Occipital lobe (tissue), 2 donors: ENCODE results near the gene CHN2. TPM values are rescaled to one million over a fixed set of nuclear protein-coding genes. Genes with fewer than 3 reads are reported as not detected.

Source experiments
- DNase-seq: peaks from one replicate; lab custom pipeline; 2025; lab: John Stamatoyannopoulos, UW
- total RNA-seq: library from RNA; depleted of rRNA; stranded (reverse); fragments of >200 nt; gene quantifications from one replicate; pipeline ENCODE4 v1.2.3, GENCODE V29; 2014

Gene CHN2
- 76.3 TPM for total RNA-seq

- no peak for DNase-seq
These were observed at the start of gene CHN2 for GRCh38 chr7:29194594-29195427. CHN2 (plus strand) TSS chr7:29194775.

- no peak for DNase-seq
These were observed 49.0 kb upstream of the CHN2 start for GRCh38 chr7:29145553-29146056.

- peak; percentile 7 for DNase-seq
These were observed 48.4 kb upstream of the CHN2 start, which contains the start of gene CPVL for GRCh38 chr7:29146057-29146706. CPVL (minus strand) TSS chr7:29146537; CDS start chr7:29121061, 25,476 bp downstream.

- no peak for DNase-seq
These were observed 47.5 kb upstream of the CHN2 start for GRCh38 chr7:29146888-29147609.

DNA sequence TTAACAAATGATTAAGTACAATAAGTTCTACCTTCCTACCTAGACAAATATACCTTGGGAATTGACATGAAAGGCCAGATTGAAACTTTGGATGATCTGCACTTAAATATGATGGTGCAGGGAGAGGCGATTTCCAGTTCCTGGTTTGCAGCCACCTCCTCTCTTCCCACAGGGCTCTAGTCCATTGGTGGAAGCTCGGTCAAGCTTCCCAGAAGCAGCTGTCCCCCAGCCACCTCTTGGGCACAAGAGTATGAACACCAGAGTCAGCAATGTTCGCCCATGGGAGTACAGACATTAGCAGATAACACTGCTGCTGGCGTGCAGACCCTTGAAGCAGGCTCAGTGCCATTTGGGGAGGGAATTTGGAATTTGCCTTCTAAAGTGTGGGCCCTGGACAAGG lies 46.8 kb upstream of the CHN2 start:
- no peak for DNase-seq

DNA sequence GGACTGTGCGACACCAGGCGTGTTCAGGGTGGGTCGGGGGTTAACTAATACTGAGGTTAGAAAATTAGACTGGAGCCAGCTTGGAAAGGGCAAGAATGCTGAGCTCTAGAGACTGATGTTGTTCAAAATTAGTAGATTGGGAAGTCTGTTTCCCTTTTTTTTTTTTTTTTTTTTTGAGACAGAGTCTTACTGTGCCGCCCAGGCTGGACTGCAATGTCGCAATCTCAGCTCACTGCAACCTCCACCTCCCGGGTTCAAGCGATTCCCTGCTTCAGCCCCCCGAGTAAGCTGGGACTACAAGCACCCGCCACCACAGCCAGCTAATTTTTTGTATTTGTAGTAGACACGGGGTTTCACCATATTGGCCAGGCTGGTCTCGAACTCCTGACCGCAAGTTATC lies 45.5 kb upstream of the CHN2 start:
- DNase-seq = no peak

DNA sequence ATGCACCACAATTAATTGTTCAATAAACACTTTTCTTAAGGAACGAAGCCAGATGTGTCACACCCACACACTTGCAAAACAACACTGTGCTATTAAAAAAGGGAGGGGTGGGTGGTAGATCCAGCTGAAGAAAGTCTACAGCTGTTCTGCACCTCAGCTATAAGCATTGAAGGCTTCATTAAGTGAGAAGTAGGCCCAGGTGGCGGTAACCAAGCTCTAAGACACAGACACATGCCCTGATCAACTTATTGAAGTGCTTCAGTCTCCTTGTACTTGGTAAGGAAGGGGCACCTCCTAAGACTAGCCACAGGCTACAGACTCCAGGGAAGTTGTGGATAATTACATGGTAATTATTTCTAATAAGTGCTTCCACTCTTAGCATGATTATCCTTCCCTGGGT lies 43.7 kb upstream of the CHN2 start:
- no peak for DNase-seq

DNA sequence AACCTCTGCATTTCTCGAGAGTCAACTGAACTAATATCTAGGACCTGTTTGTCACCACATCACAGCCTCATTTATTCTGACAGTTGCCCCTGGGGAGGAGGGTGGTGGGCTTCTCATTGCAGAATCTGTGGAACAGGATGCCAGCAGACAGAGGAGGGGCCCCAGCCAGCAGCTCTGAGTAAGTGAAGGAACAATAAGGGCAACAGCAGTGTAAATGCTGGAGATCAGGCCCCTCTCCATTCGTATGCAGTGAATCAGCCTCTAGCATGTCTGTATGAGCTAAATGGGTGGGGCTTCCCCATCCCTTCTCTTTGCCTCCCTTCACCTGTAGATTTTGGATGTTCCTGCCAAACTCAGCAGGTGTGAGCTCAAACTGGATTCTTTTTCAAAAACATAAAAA lies 40.5 kb upstream of the CHN2 start:
- DNase-seq = no peak

DNA sequence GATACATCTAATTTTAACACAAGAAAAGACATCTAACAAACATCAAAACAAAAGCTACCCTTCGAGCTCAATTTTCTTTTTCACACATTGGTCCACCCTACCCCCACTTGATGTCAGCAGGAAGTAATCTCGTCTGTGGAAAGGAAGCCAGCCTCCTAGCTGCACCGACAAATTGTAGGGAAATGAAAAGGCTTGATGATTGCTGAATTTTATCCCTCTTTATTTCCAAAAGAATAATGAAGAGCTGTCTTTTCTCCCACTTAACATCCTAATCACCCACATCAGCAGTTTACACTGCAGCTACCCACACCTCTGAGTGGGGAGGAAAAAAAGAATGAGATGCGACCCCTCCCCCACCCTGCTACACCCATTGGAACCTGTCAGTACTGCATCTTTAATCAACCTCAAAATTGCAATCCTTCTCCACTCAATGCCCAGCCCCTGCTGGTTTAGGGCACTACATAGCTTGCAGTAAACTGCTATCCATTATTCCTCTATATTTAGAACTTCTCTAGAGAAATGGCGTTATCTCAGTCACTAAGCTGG lies 37.6 kb upstream of the CHN2 start:
- DNase-seq = no peak

DNA sequence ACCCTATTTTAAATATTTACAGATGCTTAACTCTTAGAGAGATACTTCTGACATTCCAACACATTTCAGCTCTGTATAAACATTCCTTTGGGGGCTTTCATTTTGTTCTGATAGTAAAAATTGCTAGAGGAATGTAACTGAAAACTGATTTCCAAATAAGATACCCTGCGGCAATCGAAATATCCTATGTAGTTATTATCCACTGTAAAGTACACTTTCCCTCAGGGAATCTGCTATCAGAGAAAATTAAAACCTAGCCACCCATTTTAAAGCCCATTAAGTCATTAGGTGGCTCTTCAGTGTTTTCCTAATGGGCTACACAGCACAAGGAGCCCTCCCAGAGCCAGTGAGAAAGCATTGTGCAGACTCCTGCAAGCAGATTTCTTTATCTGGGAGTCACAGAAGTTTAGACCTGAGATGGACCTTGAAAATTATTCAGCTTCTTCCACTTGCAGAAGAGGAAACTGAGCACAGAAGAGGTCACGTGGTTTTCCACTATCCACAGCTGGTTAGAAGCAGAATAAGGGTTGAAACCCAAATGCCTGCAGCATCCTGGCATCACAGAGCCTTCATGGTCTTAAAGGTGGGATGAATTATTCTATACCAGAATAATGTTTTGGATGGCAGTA lies 35.7 kb upstream of the CHN2 start:
- no peak for DNase-seq

DNA sequence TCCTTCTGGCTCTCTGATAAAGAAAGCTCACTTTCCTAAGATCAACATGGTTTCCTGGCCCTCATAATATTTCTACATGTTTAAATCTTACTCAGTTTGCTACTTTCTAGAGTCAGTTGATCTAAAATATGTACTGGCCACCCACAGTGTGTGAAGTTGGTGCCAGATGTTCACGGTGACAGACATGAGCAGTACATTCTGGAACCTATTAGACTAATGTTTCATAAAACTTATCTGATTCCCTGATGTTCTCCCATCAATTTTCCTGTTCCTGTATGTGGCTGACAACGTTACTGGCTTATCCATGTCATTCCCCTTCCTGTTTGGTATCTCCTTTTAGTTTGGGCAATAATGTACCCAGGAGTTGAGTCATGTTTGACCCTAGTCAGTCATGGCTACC lies 34.5 kb upstream of the CHN2 start:
- DNase-seq = no peak

DNA sequence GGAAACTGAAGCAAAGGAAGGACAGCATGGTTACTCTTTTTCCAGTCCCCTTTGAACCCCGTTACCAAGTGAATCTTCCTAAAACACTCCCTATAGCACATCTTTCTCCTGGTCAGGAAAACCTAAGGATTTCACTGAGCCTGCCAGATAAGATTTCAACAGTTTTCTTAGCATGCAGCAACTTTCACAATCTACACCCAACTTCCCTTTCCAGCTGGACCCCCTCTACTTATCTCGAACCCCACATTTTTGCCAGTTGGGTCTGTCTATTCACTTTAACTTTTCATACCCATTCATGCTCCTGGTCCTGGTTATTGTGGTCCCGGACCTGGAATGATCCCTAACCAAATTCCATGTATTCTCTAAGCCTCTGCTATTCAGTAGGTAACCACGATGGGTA lies 33.3 kb upstream of the CHN2 start:
- DNase-seq = no peak

- no peak for DNase-seq
These were observed 32.0 kb upstream of the CHN2 start for GRCh38 chr7:29162577-29162976.

DNA sequence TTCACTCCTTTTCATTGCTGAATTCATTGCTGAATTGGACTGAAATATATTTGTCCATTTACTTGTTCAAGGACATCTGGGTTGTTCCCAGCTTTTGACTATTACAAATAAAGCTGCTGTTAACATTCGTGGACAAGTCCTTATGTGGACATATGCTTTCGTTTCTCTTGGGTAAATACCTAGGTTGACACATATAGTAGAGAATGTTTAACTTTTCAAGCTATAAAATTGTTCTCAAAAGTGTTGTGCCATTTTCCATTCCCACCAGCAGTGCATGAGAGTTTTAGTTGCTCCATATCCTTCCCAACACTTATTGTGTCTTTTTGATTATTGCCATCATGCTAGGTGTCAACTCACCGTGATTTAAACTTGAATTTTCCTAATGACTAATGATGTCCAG lies 30.7 kb upstream of the CHN2 start:
- DNase-seq = no peak

DNA sequence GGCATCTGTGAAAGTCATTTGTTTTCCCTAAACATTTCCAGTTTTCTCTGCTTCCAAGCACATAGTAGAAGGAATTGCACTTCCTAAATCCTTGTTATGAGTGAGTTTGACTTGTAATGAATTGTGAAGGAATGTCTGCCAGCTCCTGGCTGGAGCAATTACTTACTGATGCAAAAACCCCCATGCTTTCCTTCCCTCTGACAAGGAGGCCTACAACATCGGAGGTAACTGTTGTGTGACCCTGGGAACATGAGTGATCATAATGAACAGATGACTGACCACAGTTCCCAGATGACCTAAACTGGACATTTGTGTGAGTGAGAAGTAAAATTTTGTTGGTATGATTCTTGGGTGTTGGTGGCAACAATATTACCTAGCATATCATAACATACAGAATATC lies 26.9 kb upstream of the CHN2 start:
- no peak for DNase-seq

- DNase-seq = no peak
These were observed 23.8 kb upstream of the CHN2 start for GRCh38 chr7:29170781-29171180.

GRCh38 chr7:29173458-29173857 lies 21.1 kb upstream of the CHN2 start:
- no peak for DNase-seq

DNA sequence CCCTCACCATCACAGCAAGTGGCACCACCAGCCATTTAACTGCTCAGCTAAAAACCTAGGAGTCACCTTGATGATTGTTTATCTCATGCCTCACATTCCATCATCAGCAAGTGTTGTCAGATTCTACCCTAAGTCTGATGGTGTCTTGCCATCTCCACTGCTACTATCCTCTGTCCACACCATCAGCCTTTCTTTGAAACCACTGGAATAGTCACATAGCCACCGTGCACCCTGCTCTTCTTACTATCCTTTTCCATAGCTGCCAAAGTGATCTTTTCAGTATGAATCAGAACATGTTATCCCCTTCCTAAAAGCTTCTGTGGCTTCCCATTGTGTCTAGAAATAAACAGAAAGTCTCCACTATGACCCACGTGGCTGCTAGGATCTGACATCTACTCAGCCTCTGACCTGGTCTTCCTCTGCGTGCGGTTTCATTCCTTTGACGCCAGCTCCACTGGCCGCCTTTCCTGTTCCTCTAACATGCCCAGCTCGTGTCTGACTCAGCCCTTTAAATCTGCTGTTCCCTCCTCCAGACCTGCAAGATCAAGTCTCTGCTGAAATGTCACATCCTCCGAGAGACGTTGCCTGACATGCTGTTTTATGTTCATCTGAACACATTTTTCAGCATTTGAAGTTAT lies 16.5 kb upstream of the CHN2 start:
- peak; percentile 10 for DNase-seq

GRCh38 chr7:29179115-29179514 lies 15.5 kb upstream of the CHN2 start:
- DNase-seq = no peak

GRCh38 chr7:29184599-29184998 lies 10.0 kb upstream of the CHN2 start:
- DNase-seq = no peak

GRCh38 chr7:29185613-29186012 lies 9.0 kb upstream of the CHN2 start:
- no peak for DNase-seq
